Measurements from ENCODE around the gene SLC8A2. TPM values are rescaled to one million over a fixed set of nuclear protein-coding genes. Genes with fewer than 3 reads are reported as not detected.

Gene SLC8A2
- total and polyA plus RNA-seq, 2 experiments from 2014 or later = 0.86 to 10.0 TPM

DNA sequence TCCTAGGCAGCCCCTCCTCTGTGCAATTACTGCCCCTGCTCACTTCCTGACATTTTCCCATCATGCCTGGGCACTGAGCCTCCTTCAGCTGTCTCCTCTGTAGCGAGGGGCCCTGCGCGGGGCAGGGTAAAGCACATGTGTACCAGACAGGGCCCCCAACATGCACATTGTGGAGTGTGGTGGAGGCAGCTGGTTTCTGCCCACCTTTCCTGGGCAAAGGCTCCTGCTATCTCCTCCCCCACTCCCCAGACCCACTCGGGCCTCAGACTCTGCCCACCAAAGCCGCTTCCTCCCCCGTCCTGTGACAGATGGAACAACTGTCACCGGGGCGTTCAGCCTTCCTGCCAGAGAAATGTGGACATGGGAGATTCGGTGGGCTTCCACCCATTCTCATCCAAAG lies 15.2 kb upstream of the SLC8A2 start:
- no peaks in the 10 kb centered on the region for H3K9me3 Mint-ChIP-seq
- Histone ChIP-seq H3K79me2 (replicated peaks; ENCODE audit: insufficient read depth) (no peaks in the 10 kb centered on the region), H3K27me3 (ENCODE audit: insufficient read depth) (no peaks in the 10 kb centered on the region), H3K4me2 (no peak overlapping the region), H2AFZ (no peak overlapping the region), H3K36me3 (ENCODE audit: insufficient read depth) (no peaks in the 10 kb centered on the region), H3K9me2 (ENCODE audit: insufficient read depth) (no peaks in the 10 kb centered on the region), H3K4me3 (no peak overlapping the region), H3K27ac (ENCODE audit: low read depth) (no peak overlapping the region), H3F3A (replicated peaks; ENCODE audit: low read depth) (peaks cover 2% of the 10 kb centered on the region; the same call in 1 of the 2 replicates), H4K20me1 (replicated peaks; ENCODE audit: insufficient read depth) (no peaks in the 10 kb centered on the region), H3K4me1 (ENCODE audit: insufficient read depth) (no peaks in the 10 kb centered on the region; the same call in 1 of the 2 replicates)
- no peak overlapping the region for H3K4me3 Mint-ChIP-seq
- DNase-seq (ENCODE audit: low spot score) = no peak
- TF ChIP-seq ZNF114 (CRISPR knock-in tag; IDR thresholded peaks at IDR 0.05) = no peak
- no peak for TF ChIP-seq EZH2 (IDR thresholded peaks at IDR 0.05; ENCODE audit: low read depth, unreplicated experiment)
- TF ChIP-seq, protein P1, sequence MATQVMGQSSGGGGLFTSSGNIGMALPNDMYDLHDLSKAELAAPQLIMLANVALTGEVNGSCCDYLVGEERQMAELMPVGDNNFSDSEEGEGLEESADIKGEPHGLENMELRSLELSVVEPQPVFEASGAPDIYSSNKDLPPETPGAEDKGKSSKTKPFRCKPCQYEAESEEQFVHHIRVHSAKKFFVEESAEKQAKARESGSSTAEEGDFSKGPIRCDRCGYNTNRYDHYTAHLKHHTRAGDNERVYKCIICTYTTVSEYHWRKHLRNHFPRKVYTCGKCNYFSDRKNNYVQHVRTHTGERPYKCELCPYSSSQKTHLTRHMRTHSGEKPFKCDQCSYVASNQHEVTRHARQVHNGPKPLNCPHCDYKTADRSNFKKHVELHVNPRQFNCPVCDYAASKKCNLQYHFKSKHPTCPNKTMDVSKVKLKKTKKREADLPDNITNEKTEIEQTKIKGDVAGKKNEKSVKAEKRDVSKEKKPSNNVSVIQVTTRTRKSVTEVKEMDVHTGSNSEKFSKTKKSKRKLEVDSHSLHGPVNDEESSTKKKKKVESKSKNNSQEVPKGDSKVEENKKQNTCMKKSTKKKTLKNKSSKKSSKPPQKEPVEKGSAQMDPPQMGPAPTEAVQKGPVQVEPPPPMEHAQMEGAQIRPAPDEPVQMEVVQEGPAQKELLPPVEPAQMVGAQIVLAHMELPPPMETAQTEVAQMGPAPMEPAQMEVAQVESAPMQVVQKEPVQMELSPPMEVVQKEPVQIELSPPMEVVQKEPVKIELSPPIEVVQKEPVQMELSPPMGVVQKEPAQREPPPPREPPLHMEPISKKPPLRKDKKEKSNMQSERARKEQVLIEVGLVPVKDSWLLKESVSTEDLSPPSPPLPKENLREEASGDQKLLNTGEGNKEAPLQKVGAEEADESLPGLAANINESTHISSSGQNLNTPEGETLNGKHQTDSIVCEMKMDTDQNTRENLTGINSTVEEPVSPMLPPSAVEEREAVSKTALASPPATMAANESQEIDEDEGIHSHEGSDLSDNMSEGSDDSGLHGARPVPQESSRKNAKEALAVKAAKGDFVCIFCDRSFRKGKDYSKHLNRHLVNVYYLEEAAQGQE (IDR thresholded peaks at IDR 0.05; ENCODE audit: unreplicated experiment) = no peak
- no peak for TF ChIP-seq ZNF331 (CRISPR knock-in tag; IDR thresholded peaks at IDR 0.05; ENCODE audit: low read depth)
- no peak for TF ChIP-seq EZH2phosphoT487 (IDR thresholded peaks at IDR 0.05; ENCODE audit: unreplicated experiment)
- no peak for TF ChIP-seq STAT1 (IDR thresholded peaks at IDR 0.05; ENCODE audit: unreplicated experiment)
- TF ChIP-seq, protein P2, sequence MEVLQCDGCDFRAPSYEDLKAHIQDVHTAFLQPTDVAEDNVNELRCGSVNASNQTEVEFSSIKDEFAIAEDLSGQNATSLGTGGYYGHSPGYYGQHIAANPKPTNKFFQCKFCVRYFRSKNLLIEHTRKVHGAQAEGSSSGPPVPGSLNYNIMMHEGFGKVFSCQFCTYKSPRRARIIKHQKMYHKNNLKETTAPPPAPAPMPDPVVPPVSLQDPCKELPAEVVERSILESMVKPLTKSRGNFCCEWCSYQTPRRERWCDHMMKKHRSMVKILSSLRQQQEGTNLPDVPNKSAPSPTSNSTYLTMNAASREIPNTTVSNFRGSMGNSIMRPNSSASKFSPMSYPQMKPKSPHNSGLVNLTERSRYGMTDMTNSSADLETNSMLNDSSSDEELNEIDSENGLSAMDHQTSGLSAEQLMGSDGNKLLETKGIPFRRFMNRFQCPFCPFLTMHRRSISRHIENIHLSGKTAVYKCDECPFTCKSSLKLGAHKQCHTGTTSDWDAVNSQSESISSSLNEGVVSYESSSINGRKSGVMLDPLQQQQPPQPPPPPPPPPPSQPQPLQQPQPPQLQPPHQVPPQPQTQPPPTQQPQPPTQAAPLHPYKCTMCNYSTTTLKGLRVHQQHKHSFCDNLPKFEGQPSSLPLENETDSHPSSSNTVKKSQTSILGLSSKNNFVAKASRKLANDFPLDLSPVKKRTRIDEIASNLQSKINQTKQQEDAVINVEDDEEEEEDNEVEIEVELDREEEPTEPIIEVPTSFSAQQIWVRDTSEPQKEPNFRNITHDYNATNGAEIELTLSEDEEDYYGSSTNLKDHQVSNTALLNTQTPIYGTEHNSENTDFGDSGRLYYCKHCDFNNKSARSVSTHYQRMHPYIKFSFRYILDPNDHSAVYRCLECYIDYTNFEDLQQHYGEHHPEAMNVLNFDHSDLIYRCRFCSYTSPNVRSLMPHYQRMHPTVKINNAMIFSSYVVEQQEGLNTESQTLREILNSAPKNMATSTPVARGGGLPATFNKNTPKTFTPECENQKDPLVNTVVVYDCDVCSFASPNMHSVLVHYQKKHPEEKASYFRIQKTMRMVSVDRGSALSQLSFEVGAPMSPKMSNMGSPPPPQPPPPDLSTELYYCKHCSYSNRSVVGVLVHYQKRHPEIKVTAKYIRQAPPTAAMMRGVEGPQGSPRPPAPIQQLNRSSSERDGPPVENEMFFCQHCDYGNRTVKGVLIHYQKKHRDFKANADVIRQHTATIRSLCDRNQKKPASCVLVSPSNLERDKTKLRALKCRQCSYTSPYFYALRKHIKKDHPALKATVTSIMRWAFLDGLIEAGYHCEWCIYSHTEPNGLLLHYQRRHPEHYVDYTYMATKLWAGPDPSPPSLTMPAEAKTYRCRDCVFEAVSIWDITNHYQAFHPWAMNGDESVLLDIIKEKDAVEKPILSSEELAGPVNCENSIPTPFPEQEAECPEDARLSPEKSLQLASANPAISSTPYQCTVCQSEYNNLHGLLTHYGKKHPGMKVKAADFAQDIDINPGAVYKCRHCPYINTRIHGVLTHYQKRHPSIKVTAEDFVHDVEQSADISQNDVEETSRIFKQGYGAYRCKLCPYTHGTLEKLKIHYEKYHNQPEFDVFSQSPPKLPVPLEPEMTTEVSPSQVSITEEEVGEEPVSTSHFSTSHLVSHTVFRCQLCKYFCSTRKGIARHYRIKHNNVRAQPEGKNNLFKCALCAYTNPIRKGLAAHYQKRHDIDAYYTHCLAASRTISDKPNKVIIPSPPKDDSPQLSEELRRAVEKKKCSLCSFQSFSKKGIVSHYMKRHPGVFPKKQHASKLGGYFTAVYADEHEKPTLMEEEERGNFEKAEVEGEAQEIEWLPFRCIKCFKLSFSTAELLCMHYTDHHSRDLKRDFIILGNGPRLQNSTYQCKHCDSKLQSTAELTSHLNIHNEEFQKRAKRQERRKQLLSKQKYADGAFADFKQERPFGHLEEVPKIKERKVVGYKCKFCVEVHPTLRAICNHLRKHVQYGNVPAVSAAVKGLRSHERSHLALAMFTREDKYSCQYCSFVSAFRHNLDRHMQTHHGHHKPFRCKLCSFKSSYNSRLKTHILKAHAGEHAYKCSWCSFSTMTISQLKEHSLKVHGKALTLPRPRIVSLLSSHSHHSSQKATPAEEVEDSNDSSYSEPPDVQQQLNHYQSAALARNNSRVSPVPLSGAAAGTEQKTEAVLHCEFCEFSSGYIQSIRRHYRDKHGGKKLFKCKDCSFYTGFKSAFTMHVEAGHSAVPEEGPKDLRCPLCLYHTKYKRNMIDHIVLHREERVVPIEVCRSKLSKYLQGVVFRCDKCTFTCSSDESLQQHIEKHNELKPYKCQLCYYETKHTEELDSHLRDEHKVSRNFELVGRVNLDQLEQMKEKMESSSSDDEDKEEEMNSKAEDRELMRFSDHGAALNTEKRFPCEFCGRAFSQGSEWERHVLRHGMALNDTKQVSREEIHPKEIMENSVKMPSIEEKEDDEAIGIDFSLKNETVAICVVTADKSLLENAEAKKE (CRISPR knock-in tag; IDR thresholded peaks at IDR 0.05) = no peak
- no peak for TF ChIP-seq CREB1 (CRISPR knock-in tag; IDR thresholded peaks at IDR 0.05; ENCODE audit: low read depth)
- TF ChIP-seq JUNB (IDR thresholded peaks at IDR 0.05; ENCODE audit: unreplicated experiment) = no peak
- no peak for TF ChIP-seq POLR2AphosphoS5 (IDR thresholded peaks at IDR 0.05; ENCODE audit: low read depth)
- no peak for TF ChIP-seq NANOG (IDR thresholded peaks at IDR 0.05; ENCODE audit: borderline replicate concordance)
- TF ChIP-seq, protein P3, sequence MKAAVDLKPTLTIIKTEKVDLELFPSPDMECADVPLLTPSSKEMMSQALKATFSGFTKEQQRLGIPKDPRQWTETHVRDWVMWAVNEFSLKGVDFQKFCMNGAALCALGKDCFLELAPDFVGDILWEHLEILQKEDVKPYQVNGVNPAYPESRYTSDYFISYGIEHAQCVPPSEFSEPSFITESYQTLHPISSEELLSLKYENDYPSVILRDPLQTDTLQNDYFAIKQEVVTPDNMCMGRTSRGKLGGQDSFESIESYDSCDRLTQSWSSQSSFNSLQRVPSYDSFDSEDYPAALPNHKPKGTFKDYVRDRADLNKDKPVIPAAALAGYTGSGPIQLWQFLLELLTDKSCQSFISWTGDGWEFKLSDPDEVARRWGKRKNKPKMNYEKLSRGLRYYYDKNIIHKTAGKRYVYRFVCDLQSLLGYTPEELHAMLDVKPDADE (IDR thresholded peaks at IDR 0.05) = no peak
- TF ChIP-seq CTCF (conservative IDR thresholded peaks at IDR 0.05; ENCODE audit: low read depth in 2 of 2) = no peak
- H3K27me3 Mint-ChIP-seq (ENCODE audit: insufficient read depth, low read depth, poor library complexity) = peaks cover 18% of the 10 kb centered on the region
- H3K4me1 Mint-ChIP-seq = peaks cover 16% of the 10 kb centered on the region; the same call in 2 of the 3 replicates
- no peak overlapping the region for H3K27ac Mint-ChIP-seq
- no peak for ATAC-seq
- 0 out of 3 replicates have a peak, but pooled peaks cover 3% of the 10 kb centered on the region for H3K36me3 Mint-ChIP-seq (ENCODE audit: low read depth)
